ENCODE measurements around the gene BRF1.
A peak's percentile ranks its signal among the peaks of the same experiment; 100 is the strongest.
"Not testable (repeated sequence)": the region's sequence is repeated elsewhere in the genome, so short reads cannot be mapped to it uniquely, and the experiment has no call there.

The BRF1 gene

DNA sequence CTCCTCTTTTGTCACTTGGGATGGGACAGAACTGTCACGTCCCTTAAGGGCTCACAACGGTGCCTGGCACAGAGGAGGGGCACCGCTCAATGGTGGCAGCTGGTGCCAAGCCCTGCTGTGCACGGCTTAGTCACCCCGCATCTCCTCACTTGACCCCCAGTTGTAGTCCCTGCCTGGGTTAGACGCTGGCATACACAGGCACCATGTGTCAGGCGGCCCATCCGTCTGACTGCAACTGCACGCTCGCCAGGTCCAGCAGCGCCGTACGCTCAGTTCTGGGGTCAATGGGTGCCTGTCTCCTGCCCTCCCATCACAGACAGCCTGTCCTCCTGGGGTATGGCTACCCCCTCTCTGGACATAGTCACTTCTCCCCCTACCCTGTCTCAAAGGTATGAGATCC is 12.2 kb upstream of the BRF1 start:
- no peak overlapping the region for H3K9ac ChIP-seq (ENCODE audit: low read depth, low read length)
- H3K4me1 ChIP-seq (ENCODE audit: control insufficient read depth, insufficient read depth, low read length) = peaks cover 5% of the 10 kb centered on the region
- no peaks in the 10 kb centered on the region for H3K36me3 ChIP-seq (ENCODE audit: control insufficient read depth, insufficient read depth, low read length)
- no peak overlapping the region for H3K4me3 ChIP-seq (ENCODE audit: low read depth, low read length)
- H3K27me3 ChIP-seq (ENCODE audit: control insufficient read depth, insufficient read depth, low read length) = no peaks in the 10 kb centered on the region
- H3K9me3 ChIP-seq (ENCODE audit: control insufficient read depth, insufficient read depth, low read length) = no peaks in the 10 kb centered on the region

- H3K27me3 ChIP-seq (ENCODE audit: control insufficient read depth, insufficient read depth, low read length) = no peaks in the 10 kb centered on the region
- no peak overlapping the region for H3K9ac ChIP-seq (ENCODE audit: low read depth, low read length)
Observed at GRCh38 chr14:105311838-105312237, 11.0 kb upstream of the BRF1 start.

GRCh38 chr14:105309371-105309770 is 8.6 kb upstream of the BRF1 start:
- Histone ChIP-seq H3K9me3 (ENCODE audit: control insufficient read depth, insufficient read depth, low read length) (no peaks in the 10 kb centered on the region), H3K9ac (ENCODE audit: low read depth, low read length) (no peak overlapping the region), H3K36me3 (ENCODE audit: control insufficient read depth, insufficient read depth, low read length) (no peaks in the 10 kb centered on the region), H3K4me3 (ENCODE audit: low read depth, low read length) (no peak overlapping the region), H3K27me3 (ENCODE audit: control insufficient read depth, insufficient read depth, low read length) (no peaks in the 10 kb centered on the region), H3K4me1 (ENCODE audit: control insufficient read depth, insufficient read depth, low read length) (peaks cover 11% of the 10 kb centered on the region)

More at GRCh38 chr14:105311838-105312237, 11.0 kb upstream of the BRF1 start:
- Histone ChIP-seq H3K36me3 (ENCODE audit: control insufficient read depth, insufficient read depth, low read length) (no peaks in the 10 kb centered on the region), H3K9me3 (ENCODE audit: control insufficient read depth, insufficient read depth, low read length) (no peaks in the 10 kb centered on the region), H3K4me1 (ENCODE audit: control insufficient read depth, insufficient read depth, low read length) (peaks cover 9% of the 10 kb centered on the region), H3K4me3 (ENCODE audit: low read depth, low read length) (no peak overlapping the region)

GRCh38 chr14:105307052-105307727 is 6.4 kb upstream of the BRF1 start:
- H3K9me3 ChIP-seq (ENCODE audit: control insufficient read depth, insufficient read depth, low read length) = no peaks in the 10 kb centered on the region
- H3K9ac ChIP-seq (ENCODE audit: low read depth, low read length) = no peak overlapping the region

DNA sequence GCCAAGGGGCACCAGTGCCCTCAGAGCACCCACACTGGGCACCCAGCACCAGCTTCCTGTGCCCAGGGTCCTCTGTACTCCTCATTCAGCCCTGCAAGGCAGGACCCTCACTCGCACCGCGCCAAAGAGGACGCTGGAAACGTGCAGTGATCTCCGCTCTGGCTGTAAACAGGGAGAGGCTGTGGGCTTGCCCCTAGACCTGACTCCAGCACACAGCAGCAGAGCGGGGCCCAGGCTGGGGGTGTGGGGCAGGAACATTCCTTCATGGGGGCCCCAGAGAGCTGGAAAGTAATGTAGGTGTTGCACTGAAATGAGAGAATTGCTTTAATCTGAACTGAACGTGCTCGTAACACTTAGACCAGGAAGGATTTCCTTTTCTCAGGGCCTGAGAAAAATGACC is 5.0 kb upstream of the BRF1 start:
- H3K9ac ChIP-seq (ENCODE audit: low read depth, low read length) = no peak overlapping the region

More at GRCh38 chr14:105307052-105307727, 6.4 kb upstream of the BRF1 start:
- no peak overlapping the region for H3K4me3 ChIP-seq (ENCODE audit: low read depth, low read length)
- H3K36me3 ChIP-seq (ENCODE audit: control insufficient read depth, insufficient read depth, low read length) = no peaks in the 10 kb centered on the region
- H3K27me3 ChIP-seq (ENCODE audit: control insufficient read depth, insufficient read depth, low read length) = peaks cover 2% of the 10 kb centered on the region
- peaks cover 9% of the 10 kb centered on the region for H3K4me1 ChIP-seq (ENCODE audit: control insufficient read depth, insufficient read depth, low read length)

GRCh38 chr14:105305345-105305744 is 4.5 kb upstream of the BRF1 start:
- H3K4me3 ChIP-seq (ENCODE audit: low read depth, low read length) = no peak overlapping the region
- peaks cover 2% of the 10 kb centered on the region for H3K27me3 ChIP-seq (ENCODE audit: control insufficient read depth, insufficient read depth, low read length)
- H3K9me3 ChIP-seq (ENCODE audit: control insufficient read depth, insufficient read depth, low read length) = no peaks in the 10 kb centered on the region
- peaks cover 6% of the 10 kb centered on the region for H3K4me1 ChIP-seq (ENCODE audit: control insufficient read depth, insufficient read depth, low read length)
- peaks cover 2% of the 10 kb centered on the region for H3K36me3 ChIP-seq (ENCODE audit: control insufficient read depth, insufficient read depth, low read length)
- H3K9ac ChIP-seq (ENCODE audit: low read depth, low read length) = no peak overlapping the region

More for the DNA sequence above, 5.0 kb upstream of the BRF1 start:
- Histone ChIP-seq H3K27me3 (ENCODE audit: control insufficient read depth, insufficient read depth, low read length) (peaks cover 2% of the 10 kb centered on the region), H3K4me1 (ENCODE audit: control insufficient read depth, insufficient read depth, low read length) (peaks cover 6% of the 10 kb centered on the region), H3K36me3 (ENCODE audit: control insufficient read depth, insufficient read depth, low read length) (peaks cover 2% of the 10 kb centered on the region), H3K9me3 (ENCODE audit: control insufficient read depth, insufficient read depth, low read length) (no peaks in the 10 kb centered on the region), H3K4me3 (ENCODE audit: low read depth, low read length) (no peak overlapping the region)

DNA sequence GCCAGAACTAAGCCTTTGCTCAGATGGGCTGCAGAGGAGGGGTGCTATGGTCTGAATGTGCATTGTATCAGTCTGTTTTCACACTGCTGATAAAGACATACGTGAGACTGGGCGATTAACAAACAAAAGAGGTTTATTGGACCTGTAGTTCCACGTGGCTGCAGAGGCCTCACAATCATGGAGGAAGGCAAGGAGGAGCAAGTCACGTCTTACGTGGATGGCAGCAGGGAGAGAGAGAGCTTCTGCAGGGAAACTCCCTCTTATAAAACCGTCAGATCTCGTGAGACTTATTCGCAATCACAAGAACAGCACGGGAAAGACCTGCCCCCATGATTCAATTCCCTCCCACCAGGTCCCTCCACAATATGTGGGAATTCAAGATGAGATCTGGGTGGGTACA is 3.8 kb upstream of the BRF1 start:
- H3K9me3 ChIP-seq (ENCODE audit: control insufficient read depth, insufficient read depth, low read length) = no peaks in the 10 kb centered on the region
- no peak overlapping the region for H3K9ac ChIP-seq (ENCODE audit: low read depth, low read length)
- H3K36me3 ChIP-seq (ENCODE audit: control insufficient read depth, insufficient read depth, low read length) = peaks cover 2% of the 10 kb centered on the region
- peaks cover 8% of the 10 kb centered on the region for H3K27me3 ChIP-seq (ENCODE audit: control insufficient read depth, insufficient read depth, low read length)
- peaks cover 6% of the 10 kb centered on the region for H3K4me1 ChIP-seq (ENCODE audit: control insufficient read depth, insufficient read depth, low read length)
- no peak overlapping the region for H3K4me3 ChIP-seq (ENCODE audit: low read depth, low read length)

DNA sequence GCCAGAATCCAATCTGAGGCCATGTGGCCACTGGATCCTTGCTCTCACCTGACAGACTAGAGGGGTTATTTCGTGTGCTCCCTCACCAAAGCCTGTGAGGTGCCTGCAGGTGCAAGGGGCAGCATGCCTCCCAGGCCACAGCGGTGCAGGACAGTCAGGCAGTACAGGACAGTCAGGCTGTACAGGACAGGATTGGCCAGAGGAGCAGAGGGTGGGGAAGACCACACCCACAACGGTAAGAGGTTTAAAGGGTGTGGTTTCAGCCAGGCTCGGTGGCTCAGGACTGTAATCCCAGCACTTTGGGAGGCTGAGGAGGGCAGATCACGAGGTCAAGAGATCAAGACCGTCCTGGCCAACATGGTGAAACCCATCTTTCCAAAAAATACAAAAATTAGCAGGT is 3.1 kb upstream of the BRF1 start:
- Histone ChIP-seq H3K36me3 (ENCODE audit: control insufficient read depth, insufficient read depth, low read length) (peaks cover 2% of the 10 kb centered on the region), H3K4me1 (ENCODE audit: control insufficient read depth, insufficient read depth, low read length) (peaks cover 6% of the 10 kb centered on the region), H3K9ac (ENCODE audit: low read depth, low read length) (peak overlapping the region; percentile 24), H3K9me3 (ENCODE audit: control insufficient read depth, insufficient read depth, low read length) (no peaks in the 10 kb centered on the region), H3K27me3 (ENCODE audit: control insufficient read depth, insufficient read depth, low read length) (peaks cover 9% of the 10 kb centered on the region), H3K4me3 (ENCODE audit: low read depth, low read length) (no peak overlapping the region)

DNA sequence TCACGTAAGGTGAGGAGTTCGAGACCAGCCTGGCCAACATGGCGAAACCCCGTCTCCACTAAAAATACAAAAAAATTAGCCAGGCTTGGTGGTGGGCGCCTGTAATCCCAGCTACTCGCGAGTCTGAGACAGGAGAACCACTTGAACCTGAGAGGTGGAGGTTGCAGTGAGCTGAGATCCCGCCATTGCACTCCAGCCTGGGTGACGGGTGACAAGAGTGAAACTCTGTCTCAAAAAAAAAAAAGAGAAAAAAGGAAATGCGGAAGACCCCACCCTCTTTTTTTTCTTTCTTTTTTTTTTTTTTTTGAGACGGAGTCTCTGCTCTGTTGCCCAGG is 1.1 kb upstream of the BRF1 start:
- H3K27me3 ChIP-seq (ENCODE audit: control insufficient read depth, insufficient read depth, low read length); H3K9ac ChIP-seq (ENCODE audit: low read depth, low read length); H3K36me3 ChIP-seq (ENCODE audit: control insufficient read depth, insufficient read depth, low read length); H3K4me1 ChIP-seq (ENCODE audit: control insufficient read depth, insufficient read depth, low read length); H3K9me3 ChIP-seq (ENCODE audit: control insufficient read depth, insufficient read depth, low read length): not testable (repeated sequence)
- H3K4me3 ChIP-seq (ENCODE audit: low read depth, low read length) = peak overlapping the region; percentile 71

DNA sequence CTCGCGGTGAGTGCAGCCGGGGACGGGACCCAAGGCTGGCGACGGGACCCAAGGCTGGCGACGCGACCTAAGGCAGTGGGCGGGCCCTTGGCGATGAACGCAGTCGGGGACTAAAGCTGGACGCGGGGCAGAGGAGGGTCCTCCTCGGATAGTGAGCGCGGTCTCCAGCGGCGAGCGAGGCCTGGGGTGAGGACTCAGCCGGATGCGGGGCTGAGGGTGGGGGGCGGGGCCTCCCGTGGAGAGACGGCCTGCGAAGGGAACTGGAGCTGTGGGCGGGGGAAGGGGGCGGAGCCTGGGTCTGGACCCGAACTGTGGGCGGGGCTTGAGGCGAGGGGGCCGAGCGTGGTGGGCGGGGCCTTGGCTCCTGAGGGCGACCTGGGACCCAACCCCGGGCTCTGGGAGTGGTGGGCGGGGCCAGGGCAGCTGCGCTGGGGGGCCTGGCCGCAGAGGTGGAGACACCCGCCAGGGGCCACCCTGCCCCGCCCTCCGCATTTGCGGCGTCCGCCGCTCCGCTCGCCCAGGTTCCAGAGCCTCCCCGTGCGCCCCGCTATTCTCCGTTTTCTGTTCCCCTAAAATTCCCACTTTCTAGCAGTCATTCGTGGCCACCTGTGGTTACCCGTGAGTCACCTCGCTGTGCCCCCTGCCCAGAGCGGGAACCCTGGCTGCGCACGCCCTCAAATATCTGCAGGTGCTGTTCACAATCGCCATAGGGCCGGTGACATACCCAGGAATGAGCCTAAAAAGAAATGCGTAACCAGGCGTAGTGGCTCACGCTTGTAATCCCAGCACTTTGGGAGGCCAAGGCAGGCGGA is 508 bp upstream of the BRF1 start:
- no peaks in the 10 kb centered on the region for H3K9me3 ChIP-seq (ENCODE audit: control insufficient read depth, insufficient read depth, low read length)
- no peaks in the 10 kb centered on the region for H3K4me1 ChIP-seq (ENCODE audit: control insufficient read depth, insufficient read depth, low read length)

DNA sequence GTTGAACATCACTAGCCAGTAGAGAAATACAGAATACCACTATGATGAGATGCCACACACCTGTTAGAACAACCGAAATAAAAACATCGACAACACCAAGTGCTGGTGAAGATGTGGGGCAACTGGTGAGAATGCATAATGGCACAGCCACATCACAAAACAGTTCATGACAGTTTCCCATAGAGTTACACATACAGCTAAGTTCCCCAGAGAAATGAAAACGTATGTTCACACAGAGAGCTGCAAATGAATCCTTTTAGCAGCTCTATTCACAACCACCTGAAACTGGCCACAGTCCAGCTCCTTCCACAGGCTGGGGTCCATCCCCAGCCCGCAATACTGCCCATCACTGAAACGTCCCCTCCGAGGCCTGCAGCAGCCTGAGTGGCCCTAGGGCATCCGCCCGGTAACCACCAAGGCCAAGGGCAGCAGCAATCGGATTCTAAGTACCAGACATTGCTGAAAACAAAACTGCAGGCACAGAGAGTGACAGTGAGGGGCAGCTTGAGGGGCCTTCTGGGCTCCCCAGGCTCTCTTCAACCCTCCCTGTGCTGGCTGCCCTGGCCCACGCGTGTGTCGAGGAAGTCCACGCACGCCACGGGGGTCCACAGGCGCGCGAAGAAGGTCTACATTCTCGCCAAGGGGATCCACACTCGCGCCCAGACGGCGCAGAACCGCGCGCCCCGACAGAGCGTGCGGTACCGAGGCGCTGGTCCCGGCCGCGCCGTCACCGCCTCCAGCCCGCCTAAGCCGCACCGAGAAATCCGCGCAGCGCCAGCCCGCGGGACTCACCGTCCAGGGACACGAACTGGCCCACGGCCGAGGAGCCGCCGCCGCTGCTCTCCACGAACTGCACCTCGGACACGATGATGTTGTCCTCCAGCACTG is 903 bp downstream of the BRF1 start:
- Histone ChIP-seq H3K27me3 (ENCODE audit: control insufficient read depth, insufficient read depth, low read length) (peaks cover 9% of the 10 kb centered on the region), H3K4me1 (ENCODE audit: control insufficient read depth, insufficient read depth, low read length) (no peaks in the 10 kb centered on the region), H3K9me3 (ENCODE audit: control insufficient read depth, insufficient read depth, low read length) (no peaks in the 10 kb centered on the region)

More for the DNA sequence above, 508 bp upstream of the BRF1 start:
- H3K9ac ChIP-seq (ENCODE audit: low read depth, low read length) = peak overlapping the region; percentile 83
- H3K27me3 ChIP-seq (ENCODE audit: control insufficient read depth, insufficient read depth, low read length) = peaks cover 9% of the 10 kb centered on the region
- peaks cover 2% of the 10 kb centered on the region for H3K36me3 ChIP-seq (ENCODE audit: control insufficient read depth, insufficient read depth, low read length)
- H3K4me3 ChIP-seq (ENCODE audit: low read depth, low read length) = peak overlapping the region; percentile 77

More for the DNA sequence above, 903 bp downstream of the BRF1 start:
- peak overlapping the region; percentile 83 for H3K9ac ChIP-seq (ENCODE audit: low read depth, low read length)
- peak overlapping the region; percentile 77 for H3K4me3 ChIP-seq (ENCODE audit: low read depth, low read length)
- peaks cover 2% of the 10 kb centered on the region for H3K36me3 ChIP-seq (ENCODE audit: control insufficient read depth, insufficient read depth, low read length)
